Activated T-cell treated with anti-CD3 and anti-CD28 coated beads, Interleukin-2, amount 50 U/mL, for 24 hours (primary cell): ENCODE data around the gene C11orf21.
"Not testable (repeated sequence)": the region's sequence is repeated elsewhere in the genome, so short reads cannot be mapped to it uniquely, and the experiment has no call there.

ENCODE experiments used
- DNase-seq: peaks from one replicate; pipeline ENCODE4 v3.0.0-alpha.2; 2020
- H3K27ac Mint-ChIP-seq: 2 replicates; pipeline ENCODE4 v1.8.0; 2020; ENCODE audit warnings: mild to moderate bottlenecking, mixed read lengths
- H3K27me3 Mint-ChIP-seq: 2 replicates; pipeline ENCODE4 v1.8.0; 2020; ENCODE audit warnings: mixed read lengths
- H3K36me3 Mint-ChIP-seq: 2 replicates; pipeline ENCODE4 v1.8.0; 2020; ENCODE audit warnings: low read depth, mixed read lengths
- H3K4me1 Mint-ChIP-seq: 2 replicates; pipeline ENCODE4 v1.8.0; 2020; ENCODE audit warnings: low read depth, mixed read lengths
- H3K4me3 Mint-ChIP-seq: 2 replicates; pipeline ENCODE4 v1.8.0; 2020; ENCODE audit warnings: mild to moderate bottlenecking, moderate library complexity, mixed read lengths
- H3K9me3 Mint-ChIP-seq: 2 replicates; pipeline ENCODE4 v1.8.0; 2020; ENCODE audit warnings: mixed read lengths

C11orf21 gene

DNA sequence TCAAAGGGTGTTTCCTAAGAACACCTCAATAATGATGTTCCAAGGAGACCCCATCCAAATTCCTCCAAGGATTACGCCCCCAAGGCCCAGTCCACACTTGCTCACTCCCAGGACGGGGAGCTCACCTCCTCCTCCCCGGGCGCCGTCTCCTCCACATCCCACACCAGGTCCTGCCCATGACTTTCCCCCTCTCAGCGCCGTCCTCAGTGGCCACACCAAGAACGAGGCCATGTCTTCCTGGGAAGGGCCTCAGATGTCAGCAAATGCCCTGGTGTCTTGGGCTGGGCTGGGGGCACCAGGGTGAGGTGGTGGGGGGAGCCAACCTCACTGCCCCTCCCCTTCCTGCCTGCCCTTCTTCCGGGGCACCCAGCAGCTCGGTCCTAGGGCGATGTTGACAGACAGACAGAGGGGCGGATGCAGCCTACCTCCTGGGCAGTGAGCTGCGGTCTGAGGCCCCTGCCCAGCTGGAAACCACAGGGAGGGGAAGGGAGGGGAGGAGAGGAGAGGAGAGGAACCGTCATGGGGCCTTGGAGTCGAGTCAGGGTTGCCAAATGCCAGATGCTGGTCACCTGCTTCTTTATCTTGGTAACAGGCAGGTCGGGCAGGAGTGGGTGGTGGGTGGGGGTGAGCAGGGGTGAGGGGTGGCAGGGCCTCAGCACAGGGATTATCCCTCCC is at the start of gene C11orf21, which contains the start of gene TSPAN32:
C11orf21 (minus strand) TSS at position 288 of the 675 bp plus-strand sequence; CDS start at position 178, 110 bp downstream.
TSPAN32 (plus strand) TSS at position 383 of the 675 bp plus-strand sequence; CDS start at position 520, 137 bp downstream.
- Mint-ChIP-seq H3K36me3 (peaks cover 6% of the 10 kb centered on the region), H3K4me1 (peaks cover 75% of the 10 kb centered on the region), H3K9me3 (no peaks in the 10 kb centered on the region), H3K27me3 (no peaks in the 10 kb centered on the region), H3K27ac (peak within 1 kb of the TSS; percentile 93), H3K4me3 (peak within 1 kb of the TSS; percentile 89)
- DNase-seq = peak; percentile 73

DNA sequence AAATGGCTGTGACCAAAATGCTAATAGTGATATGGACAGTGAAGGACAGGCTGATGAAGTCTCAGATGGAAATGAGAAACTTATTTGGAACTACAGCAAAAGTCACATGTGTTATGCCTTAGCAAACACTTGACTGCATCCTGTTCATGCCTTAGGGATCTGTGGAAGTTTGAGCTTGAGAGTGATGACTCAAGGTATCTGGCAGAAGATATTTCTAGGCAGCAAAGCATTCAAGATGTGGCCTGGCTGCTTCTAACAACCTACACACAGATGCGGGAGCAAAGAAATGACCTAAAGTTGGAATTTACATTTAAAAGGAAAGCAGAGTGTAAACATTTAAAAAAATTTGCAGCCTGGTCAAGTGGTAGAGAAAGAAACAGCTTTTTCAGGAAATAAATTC is 47.3 kb upstream of the C11orf21 start:
- H3K27ac Mint-ChIP-seq = no peak overlapping the region
- peaks cover 11% of the 10 kb centered on the region for H3K9me3 Mint-ChIP-seq
- no peaks in the 10 kb centered on the region for H3K27me3 Mint-ChIP-seq
- no peaks in the 10 kb centered on the region for H3K4me1 Mint-ChIP-seq
- H3K4me3 Mint-ChIP-seq = no peak overlapping the region
- H3K36me3 Mint-ChIP-seq = no peaks in the 10 kb centered on the region
- DNase-seq = no peak

DNA sequence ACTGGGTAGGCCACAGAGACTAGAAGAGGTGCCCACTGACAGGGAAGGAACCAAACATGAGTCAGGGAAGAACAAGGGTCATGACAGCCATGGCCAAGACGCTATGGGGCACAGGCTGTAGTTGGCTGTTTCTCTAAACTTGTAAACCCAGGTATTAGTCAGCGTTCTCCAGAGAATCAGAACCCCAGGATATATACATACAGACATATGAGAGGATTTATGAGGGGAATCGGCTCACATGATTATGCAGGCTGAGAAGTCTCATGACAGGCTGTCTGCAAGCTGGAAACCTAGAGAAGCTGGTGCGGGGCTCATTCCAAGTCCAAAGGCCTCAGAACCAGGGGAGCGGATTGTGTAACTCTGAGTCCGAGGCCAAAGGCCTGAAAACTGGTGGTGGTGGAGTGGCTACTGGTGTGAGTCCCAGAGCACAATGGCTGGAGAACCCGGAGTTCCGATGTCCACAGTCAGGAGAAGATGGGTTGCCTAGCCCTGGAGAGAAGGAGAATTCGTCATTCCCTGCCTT is 45.7 kb upstream of the C11orf21 start:
- Mint-ChIP-seq H3K4me3 (no peak overlapping the region), H3K36me3 (no peaks in the 10 kb centered on the region), H3K9me3 (peaks cover 11% of the 10 kb centered on the region), H3K27me3 (no peaks in the 10 kb centered on the region), H3K27ac (no peak overlapping the region), H3K4me1 (no peaks in the 10 kb centered on the region)
- DNase-seq = no peak

DNA sequence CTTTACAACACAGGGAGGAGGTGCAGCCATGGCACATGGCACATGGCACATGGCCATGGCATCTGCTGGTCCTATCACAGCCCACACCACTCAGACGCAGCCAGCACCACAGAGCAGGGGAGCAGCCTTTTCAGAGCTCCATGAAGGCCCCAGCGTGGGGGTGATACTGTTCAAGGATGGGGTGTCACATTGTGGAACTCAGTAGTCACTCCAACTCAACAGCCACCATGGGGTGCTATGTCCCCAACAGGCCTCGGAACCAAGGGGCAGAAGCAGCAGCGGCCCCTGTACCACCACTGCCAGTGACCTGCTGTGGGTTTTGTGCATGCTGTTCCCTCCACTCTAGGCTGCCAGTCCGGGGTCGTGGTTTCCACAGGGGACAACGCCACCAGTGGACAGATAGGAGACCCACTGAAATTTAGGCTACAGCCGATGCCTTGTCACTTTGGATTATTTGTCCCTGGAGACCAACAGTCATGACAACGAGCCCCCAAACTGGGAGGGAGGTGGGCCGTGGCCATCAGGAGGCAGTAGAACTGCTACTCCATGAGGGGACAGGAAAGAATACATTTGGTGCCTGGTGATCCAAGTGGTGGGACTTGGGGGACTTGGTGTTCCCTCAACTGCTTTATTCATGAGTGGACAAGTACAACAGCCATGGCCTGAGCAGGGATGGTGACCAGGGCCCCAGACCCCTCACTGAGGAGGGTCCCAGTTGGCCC is 45.0 kb upstream of the C11orf21 start:
- no peak overlapping the region for H3K4me3 Mint-ChIP-seq
- DNase-seq = no peak
- H3K36me3 Mint-ChIP-seq = no peaks in the 10 kb centered on the region
- H3K9me3 Mint-ChIP-seq = peaks cover 11% of the 10 kb centered on the region
- no peaks in the 10 kb centered on the region for H3K4me1 Mint-ChIP-seq
- no peaks in the 10 kb centered on the region for H3K27me3 Mint-ChIP-seq
- no peak overlapping the region for H3K27ac Mint-ChIP-seq

DNA sequence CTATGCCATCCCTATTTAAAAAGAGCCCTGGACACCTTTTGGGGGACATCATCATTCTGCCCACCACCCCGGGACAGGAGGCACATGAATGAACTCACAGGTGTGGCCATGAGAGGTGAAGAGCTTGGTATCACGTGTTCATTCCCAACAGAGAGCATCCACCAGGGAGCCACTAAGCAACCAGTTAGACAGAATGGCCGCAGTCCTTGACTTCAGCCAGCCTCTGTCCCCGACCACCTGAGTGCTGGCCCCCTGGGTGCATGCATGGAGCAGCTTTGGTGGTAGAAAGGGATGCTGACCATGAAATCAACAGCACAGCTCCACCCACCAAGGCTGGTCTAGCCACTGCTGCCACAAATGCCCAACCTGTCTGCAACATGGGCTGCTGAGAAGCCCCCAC is 44.3 kb upstream of the C11orf21 start:
- no peaks in the 10 kb centered on the region for H3K36me3 Mint-ChIP-seq
- H3K27ac Mint-ChIP-seq = no peak overlapping the region
- peaks cover 11% of the 10 kb centered on the region for H3K9me3 Mint-ChIP-seq
- no peak for DNase-seq
- no peaks in the 10 kb centered on the region for H3K27me3 Mint-ChIP-seq
- H3K4me1 Mint-ChIP-seq = no peaks in the 10 kb centered on the region
- no peak overlapping the region for H3K4me3 Mint-ChIP-seq

DNA sequence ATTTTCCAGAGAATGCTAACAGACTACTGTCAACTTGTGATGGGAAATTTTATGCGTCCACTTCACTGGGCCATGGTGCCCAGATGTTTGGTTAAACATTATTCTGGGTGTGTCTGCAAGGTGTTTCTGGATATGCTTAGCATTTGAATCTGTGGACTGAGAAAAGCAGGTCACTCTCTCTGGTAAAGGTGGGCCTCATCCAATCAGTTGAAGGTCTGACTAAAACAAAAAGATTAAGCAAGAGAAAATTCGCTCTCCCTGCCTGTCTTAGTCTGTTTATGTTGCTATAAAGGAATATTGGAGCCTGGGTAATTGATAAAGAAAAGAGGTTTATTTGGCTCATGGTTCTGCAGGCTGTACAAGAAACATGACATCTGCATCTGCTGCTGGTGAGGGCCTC is 43.3 kb upstream of the C11orf21 start:
- H3K27ac Mint-ChIP-seq = no peak overlapping the region
- no peak for DNase-seq
- no peak overlapping the region for H3K4me3 Mint-ChIP-seq
- H3K27me3 Mint-ChIP-seq = no peaks in the 10 kb centered on the region
- H3K9me3 Mint-ChIP-seq = peaks cover 11% of the 10 kb centered on the region
- no peaks in the 10 kb centered on the region for H3K36me3 Mint-ChIP-seq
- H3K4me1 Mint-ChIP-seq = no peaks in the 10 kb centered on the region

DNA sequence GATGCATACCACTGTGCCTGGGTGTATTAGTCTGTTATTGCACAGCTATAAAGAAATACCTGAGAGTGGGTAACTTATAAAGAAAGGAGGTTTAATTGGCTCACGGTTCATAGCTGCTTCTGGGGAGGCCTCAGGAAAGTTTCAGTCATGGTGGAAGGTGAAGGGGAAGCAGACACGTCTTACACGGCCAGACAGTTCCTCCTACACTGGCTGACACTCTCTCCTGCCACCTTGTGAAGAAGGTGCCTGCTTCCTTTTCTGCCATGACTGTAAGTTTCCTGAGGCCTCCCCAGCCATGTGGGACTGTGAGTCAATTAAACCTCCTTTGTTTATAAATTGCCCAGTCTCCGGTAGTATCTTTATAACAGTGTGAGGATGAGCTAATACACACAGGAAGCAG is 41.8 kb upstream of the C11orf21 start:
- Mint-ChIP-seq H3K27ac (no peak overlapping the region), H3K4me1 (no peaks in the 10 kb centered on the region), H3K4me3 (no peak overlapping the region), H3K27me3 (no peaks in the 10 kb centered on the region), H3K36me3 (no peaks in the 10 kb centered on the region), H3K9me3 (peaks cover 6% of the 10 kb centered on the region)
- DNase-seq = no peak

DNA sequence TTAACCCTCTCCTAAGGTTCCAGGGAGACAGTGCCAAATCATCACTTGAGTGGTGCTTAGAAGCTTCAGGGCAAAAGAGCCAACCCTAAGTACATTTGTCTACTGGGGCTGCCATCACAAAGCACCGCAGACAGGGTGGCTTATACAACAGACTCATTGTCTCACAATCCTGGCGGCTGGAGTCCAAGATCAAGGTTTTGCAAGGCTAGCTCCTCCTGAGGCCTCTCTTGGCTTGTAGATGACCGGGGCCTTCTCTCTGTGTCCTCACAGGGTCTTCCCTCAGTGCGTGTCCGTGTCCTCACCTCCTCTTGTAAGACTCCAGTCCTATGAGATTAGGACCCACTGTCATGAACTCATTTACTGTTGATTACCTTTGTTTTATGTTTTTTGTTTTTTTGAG is 41.3 kb upstream of the C11orf21 start:
- no peak for DNase-seq
- Mint-ChIP-seq H3K4me3 (no peak overlapping the region), H3K9me3 (peaks cover 6% of the 10 kb centered on the region), H3K27ac (no peak overlapping the region), H3K4me1 (no peaks in the 10 kb centered on the region), H3K27me3 (no peaks in the 10 kb centered on the region), H3K36me3 (no peaks in the 10 kb centered on the region)

DNA sequence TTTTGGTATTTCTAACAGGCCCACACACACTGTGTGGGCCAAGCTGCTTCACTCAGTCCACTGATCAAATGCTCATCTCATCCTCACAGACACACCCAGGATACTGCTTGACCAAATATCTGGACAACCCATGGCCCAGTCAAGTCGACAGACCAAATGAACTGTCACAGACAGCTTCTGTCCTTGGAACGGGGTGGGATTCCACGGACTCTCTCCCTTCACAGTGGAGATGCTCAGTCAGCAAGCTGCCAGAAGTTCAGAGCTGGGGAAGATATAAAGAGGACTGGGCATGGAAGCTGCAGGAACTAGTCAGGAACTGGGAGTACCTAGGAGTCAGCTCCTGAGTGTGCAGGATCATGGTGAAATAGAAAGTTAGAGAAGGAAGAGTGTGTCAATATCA is 40.8 kb upstream of the C11orf21 start:
- H3K4me3 Mint-ChIP-seq = no peak overlapping the region
- H3K27me3 Mint-ChIP-seq = no peaks in the 10 kb centered on the region
- H3K4me1 Mint-ChIP-seq = no peaks in the 10 kb centered on the region
- H3K36me3 Mint-ChIP-seq = no peaks in the 10 kb centered on the region
- H3K27ac Mint-ChIP-seq = no peak overlapping the region
- H3K9me3 Mint-ChIP-seq = peaks cover 6% of the 10 kb centered on the region
- no peak for DNase-seq

DNA sequence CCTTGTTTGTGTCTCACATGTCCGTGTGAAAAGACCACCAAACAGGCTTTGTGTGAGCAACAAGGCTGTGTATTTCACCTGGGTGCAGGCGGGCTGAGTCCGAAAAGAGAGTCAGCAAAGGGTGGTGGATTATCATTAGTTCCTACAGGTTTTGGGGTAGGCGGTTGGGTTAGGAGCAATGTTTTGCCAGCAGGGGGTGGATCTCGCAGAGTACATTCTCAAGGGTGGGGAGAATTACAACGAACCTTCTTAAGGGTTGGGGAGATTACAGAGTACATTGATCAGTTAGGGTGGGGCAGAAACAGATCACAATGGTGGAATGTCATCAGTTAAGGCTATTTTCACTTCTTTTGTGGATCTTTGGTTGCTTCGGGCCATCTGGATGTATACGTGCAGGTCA is 37.0 kb upstream of the C11orf21 start:
- H3K27ac Mint-ChIP-seq, H3K4me3 Mint-ChIP-seq, DNase-seq, H3K4me1 Mint-ChIP-seq, H3K36me3 Mint-ChIP-seq, H3K27me3 Mint-ChIP-seq, H3K9me3 Mint-ChIP-seq: not testable (repeated sequence)

DNA sequence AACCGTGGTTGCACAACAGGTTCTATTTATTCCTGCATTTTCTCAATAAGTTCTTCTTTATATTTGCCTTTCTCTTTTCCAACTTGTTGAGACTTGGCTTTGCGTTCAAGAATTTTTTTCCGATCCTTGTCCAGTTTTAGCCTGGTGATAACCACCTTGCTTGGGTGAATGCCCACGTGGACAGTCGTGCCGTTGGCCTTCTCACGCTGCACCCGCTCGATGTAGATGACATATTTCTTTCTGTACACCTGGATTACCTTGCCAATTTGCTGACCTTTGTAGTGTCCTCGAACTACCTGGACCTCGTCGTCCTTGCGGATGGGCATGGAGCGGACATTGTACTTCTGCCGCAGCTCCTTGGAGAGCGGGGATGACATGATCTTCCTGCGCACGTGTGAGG is 33.6 kb upstream of the C11orf21 start:
- H3K27me3 Mint-ChIP-seq = peaks cover 19% of the 10 kb centered on the region
- not testable (repeated sequence) for H3K36me3 Mint-ChIP-seq, H3K4me3 Mint-ChIP-seq, H3K9me3 Mint-ChIP-seq, H3K27ac Mint-ChIP-seq, DNase-seq, H3K4me1 Mint-ChIP-seq

DNA sequence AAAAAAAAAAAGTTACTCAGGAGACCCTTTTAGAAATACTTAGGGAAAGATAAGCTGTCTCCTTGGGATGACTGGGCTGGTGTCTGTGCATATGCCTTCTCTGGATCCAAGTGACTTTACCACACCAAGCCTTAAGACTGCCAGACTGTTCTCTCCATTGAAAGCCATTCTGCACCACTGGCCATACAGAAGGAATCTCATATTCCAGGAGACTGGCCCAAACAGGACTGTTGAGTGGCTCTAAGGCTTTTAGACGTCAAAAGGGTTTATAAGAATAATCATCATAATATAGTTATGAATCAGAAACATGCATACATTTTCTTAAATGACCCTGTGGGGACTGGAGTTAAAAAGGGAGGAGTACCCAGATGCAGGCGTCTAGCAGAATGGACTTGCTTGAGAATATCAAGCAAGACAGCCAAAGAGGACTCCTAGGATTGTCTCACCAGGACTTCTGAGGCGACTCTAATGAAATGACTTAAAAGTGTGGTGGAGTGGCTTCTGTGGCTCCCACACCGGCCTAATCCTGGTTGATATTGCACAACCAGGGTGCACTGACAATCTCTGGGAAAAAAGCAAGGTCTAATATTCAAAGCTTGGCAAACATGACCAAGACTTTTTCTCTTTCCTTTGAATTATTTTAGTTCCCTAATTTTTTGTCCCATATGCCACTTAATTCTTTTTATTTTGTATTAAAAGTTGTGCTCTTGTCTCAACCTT is 31.9 kb upstream of the C11orf21 start:
- H3K27me3 Mint-ChIP-seq = peaks cover 25% of the 10 kb centered on the region
- H3K4me1 Mint-ChIP-seq, H3K4me3 Mint-ChIP-seq, H3K36me3 Mint-ChIP-seq, DNase-seq, H3K9me3 Mint-ChIP-seq, H3K27ac Mint-ChIP-seq: not testable (repeated sequence)

DNA sequence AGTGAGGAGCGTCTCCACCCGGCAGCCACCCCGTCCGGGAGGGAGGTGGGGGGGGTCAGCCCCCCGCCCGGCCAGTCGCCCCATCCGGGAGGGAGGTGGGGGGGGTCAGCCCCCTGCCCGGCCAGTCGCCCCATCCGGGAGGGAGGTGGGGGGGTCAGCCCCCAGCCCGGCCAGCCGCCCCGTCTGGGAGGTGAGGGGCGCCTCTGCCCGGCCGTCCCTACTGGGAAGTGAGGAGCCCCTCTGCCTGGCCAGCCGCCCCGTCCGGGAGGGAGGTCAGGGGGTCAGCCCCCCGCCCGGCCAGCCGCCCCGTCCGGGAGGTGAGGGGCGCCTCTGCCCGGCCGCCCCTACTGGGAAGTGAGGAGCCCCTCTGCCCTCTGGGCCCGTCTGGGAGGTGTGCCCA is 30.9 kb upstream of the C11orf21 start:
- not testable (repeated sequence) for DNase-seq, H3K4me1 Mint-ChIP-seq, H3K27ac Mint-ChIP-seq, H3K36me3 Mint-ChIP-seq, H3K9me3 Mint-ChIP-seq, H3K4me3 Mint-ChIP-seq
- H3K27me3 Mint-ChIP-seq = peaks cover 34% of the 10 kb centered on the region

DNA sequence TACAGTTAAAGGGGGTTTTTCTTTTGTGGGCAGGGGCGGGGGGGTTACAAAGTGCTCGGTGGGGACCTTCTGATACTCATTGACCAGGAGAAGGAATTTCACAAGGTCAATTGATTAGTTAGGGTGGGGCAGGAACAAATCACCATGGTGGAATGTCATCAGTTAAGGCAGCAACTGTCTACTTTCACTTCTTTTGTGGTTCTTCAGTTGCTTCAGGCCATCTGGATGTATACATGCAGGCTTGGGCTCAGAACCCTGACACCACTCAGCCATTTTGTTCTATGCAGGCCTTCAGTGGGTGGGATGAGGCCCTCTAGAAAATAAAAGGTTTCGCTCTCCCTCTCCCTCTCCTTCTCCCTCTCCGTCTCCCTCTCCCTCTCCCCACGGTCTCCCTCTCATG is 29.7 kb upstream of the C11orf21 start:
- H3K27me3 Mint-ChIP-seq = peaks cover 30% of the 10 kb centered on the region
- no peak for DNase-seq
- H3K9me3 Mint-ChIP-seq = no peaks in the 10 kb centered on the region
- no peak overlapping the region for H3K4me3 Mint-ChIP-seq
- no peaks in the 10 kb centered on the region for H3K4me1 Mint-ChIP-seq
- no peaks in the 10 kb centered on the region for H3K36me3 Mint-ChIP-seq
- H3K27ac Mint-ChIP-seq = no peak overlapping the region

DNA sequence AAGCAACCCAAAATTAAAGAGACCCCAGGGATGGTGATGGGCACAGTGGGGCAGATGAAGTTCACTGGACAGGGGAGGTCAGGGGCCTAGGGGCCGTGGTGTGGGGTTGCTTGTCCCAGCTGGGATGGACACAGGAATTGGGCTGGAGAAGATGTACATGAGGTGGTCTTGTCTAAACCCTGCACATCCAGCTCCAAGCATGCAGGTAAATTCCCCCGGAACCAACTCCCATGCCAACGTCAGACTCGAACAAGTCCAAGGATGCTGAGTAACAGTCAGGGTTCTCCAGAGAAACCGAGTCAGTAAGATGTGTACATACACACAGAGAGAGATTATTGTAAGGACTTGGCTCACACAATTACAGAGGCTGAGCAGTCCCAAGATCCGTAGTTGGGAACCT is 29.0 kb upstream of the C11orf21 start:
- no peaks in the 10 kb centered on the region for H3K4me1 Mint-ChIP-seq
- no peak overlapping the region for H3K4me3 Mint-ChIP-seq
- no peaks in the 10 kb centered on the region for H3K36me3 Mint-ChIP-seq

More for the DNA sequence above, 29.0 kb upstream of the C11orf21 start:
- Mint-ChIP-seq H3K27ac (no peak overlapping the region), H3K27me3 (peaks cover 31% of the 10 kb centered on the region), H3K9me3 (no peaks in the 10 kb centered on the region)
- DNase-seq = no peak
